ENCODE data around the gene SNX3.

- TF ChIP-seq CTCF (IDR thresholded peaks at IDR 0.05; ENCODE audit: low read depth, low read length) (no peak), MAX (IDR thresholded peaks at IDR 0.05; ENCODE audit: low read depth, low read length) (no peak), POLR2A (IDR thresholded peaks at IDR 0.05; ENCODE audit: extremely low read depth, insufficient read length) (no peak)
Observed at GRCh38 chr6:108243836-108244235, 17.0 kb downstream of the SNX3 start.

Data from NB4 (cell line).